Endodermal cell (in vitro differentiated cells): ENCODE results near the gene KRT2. TPM values are rescaled to one million over a fixed set of nuclear protein-coding genes. Genes with fewer than 3 reads are reported as not detected.

ENCODE experiments used
- DNase-seq: peaks from one replicate; pipeline ENCODE4 v3.0.0-alpha.2; 2017
- H3K27ac ChIP-seq: 2 replicates; pipeline ENCODE4 v1.5.1; 2013; ENCODE audit warnings: mild to moderate bottlenecking, low read depth, low read length, moderate library complexity
- H3K27me3 ChIP-seq: 2 replicates; pipeline ENCODE4 v1.6.1; 2013; ENCODE audit warnings: mild to moderate bottlenecking, low read length, moderate library complexity; ENCODE audit not compliant: insufficient read depth, control insufficient read depth, poor library complexity, severe bottlenecking
- H3K36me3 ChIP-seq: 2 replicates; pipeline ENCODE4 v1.7.0; 2013; ENCODE audit warnings: mild to moderate bottlenecking, low read length, moderate library complexity; ENCODE audit not compliant: control insufficient read depth, insufficient read depth
- H3K4me1 ChIP-seq: one replicate; pipeline ENCODE4 v1.7.0; 2013; ENCODE audit warnings: low read length; ENCODE audit not compliant: control insufficient read depth, insufficient read depth
- H3K4me3 ChIP-seq: 2 replicates; pipeline ENCODE4 v1.5.1; 2013; ENCODE audit warnings: mild to moderate bottlenecking, low read length, moderate library complexity
- H3K9ac ChIP-seq: 2 replicates; pipeline ENCODE4 v1.6.1; 2013; ENCODE audit warnings: mild to moderate bottlenecking, low read length, moderate library complexity; ENCODE audit not compliant: poor library complexity, severe bottlenecking; ENCODE audit errors: extremely low read depth
- H3K9me3 ChIP-seq: 2 replicates; pipeline ENCODE4 v1.6.1; 2013; ENCODE audit warnings: mild to moderate bottlenecking, low read length, moderate library complexity; ENCODE audit not compliant: control insufficient read depth
- H3K27ac Mint-ChIP-seq: 2 replicates; pipeline ENCODE4 v1.8.0; 2020; ENCODE audit warnings: mixed read lengths
- H3K27me3 Mint-ChIP-seq: 2 replicates; pipeline ENCODE4 v1.8.0; 2021; ENCODE audit warnings: mild to moderate bottlenecking, mixed read lengths; ENCODE audit not compliant: insufficient read depth
- H3K36me3 Mint-ChIP-seq: 2 replicates; pipeline ENCODE4 v1.8.0; 2020; ENCODE audit warnings: low read depth, mixed read lengths
- H3K4me1 Mint-ChIP-seq: 2 replicates; pipeline ENCODE4 v1.8.0; 2020; ENCODE audit warnings: mixed read lengths
- H3K4me3 Mint-ChIP-seq: 2 replicates; pipeline ENCODE4 v1.8.0; 2020; ENCODE audit warnings: mild to moderate bottlenecking, moderate library complexity, mixed read lengths
- H3K9me3 Mint-ChIP-seq: 2 replicates; pipeline ENCODE4 v1.8.0; 2020; ENCODE audit warnings: mild to moderate bottlenecking, mixed read lengths
- WGBS, 2 experiments: methylation state at CpG; one replicate each; pipeline versions ENCODE4 v1.1.5 to v1.1.7; 2013; ENCODE audit warnings: missing lambda C conversion rate in 2 of 2, mixed read lengths in 1 of 2; ENCODE audit not compliant: insufficient coverage in 1 of 2, insufficient read length in 1 of 2; 5-methylcytosine and 5-hydroxymethylcytosine counted together
- total RNA-seq, 2 donors: library from RNA; stranded (reverse); fragmentation: NEBNext Ultra II Directional in 1 of 2; extraction: Animal tissue kit (Norgen Biotek cat#: 25700) in 1 of 2; gene quantifications; 2 replicates in 1 of 2; 3 replicates in 1 of 2; pipeline ENCODE4 v1.2.1, GENCODE V29; 2021
- TF ChIP-seq, protein P1 (sequence below): fragments of 200-600 bp; sonication (generic); conservative IDR thresholded peaks from 2 replicates; pipeline ENCODE4 v1.5.0; 2021; ENCODE audit warnings: antibody characterized with exemption, mild to moderate bottlenecking

The KRT2 gene
- total RNA-seq, 2 donors from 2014 or later = not detected

DNA sequence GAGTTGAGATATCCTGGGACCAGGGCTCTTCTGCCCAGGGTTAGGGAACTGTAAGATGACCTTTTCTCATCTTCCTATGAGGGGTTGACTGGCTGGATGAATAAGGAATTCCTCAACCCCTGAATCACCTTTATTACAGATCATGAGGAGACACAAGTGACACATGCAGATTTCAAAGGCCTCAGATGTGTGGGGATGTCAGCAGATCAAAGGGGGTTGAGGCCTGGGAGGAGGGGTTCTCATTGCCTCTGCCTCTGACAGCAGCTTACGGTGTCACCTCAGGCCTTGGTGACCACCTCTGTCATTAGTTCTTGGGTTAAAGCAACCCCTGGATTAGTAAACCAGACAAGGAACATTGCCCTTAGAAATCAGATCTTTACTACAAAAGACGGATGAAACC lies 48.7 kb downstream of the KRT2 start:
- Histone ChIP-seq H3K9ac (no peak overlapping the region), H3K27ac (no peak overlapping the region), H3K36me3 (no peaks in the 10 kb centered on the region), H3K4me1 (no peaks in the 10 kb centered on the region), H3K9me3 (no peaks in the 10 kb centered on the region), H3K27me3 (peaks cover 48% of the 10 kb centered on the region), H3K4me3 (no peak overlapping the region)
- Mint-ChIP-seq H3K9me3 (no peaks in the 10 kb centered on the region), H3K27ac (no peak overlapping the region), H3K27me3 (peaks cover 85% of the 10 kb centered on the region), H3K4me1 (peaks cover 6% of the 10 kb centered on the region), H3K4me3 (no peak overlapping the region), H3K36me3 (no peaks in the 10 kb centered on the region)
- peak; percentile 26 for DNase-seq
- TF ChIP-seq, protein P1, sequence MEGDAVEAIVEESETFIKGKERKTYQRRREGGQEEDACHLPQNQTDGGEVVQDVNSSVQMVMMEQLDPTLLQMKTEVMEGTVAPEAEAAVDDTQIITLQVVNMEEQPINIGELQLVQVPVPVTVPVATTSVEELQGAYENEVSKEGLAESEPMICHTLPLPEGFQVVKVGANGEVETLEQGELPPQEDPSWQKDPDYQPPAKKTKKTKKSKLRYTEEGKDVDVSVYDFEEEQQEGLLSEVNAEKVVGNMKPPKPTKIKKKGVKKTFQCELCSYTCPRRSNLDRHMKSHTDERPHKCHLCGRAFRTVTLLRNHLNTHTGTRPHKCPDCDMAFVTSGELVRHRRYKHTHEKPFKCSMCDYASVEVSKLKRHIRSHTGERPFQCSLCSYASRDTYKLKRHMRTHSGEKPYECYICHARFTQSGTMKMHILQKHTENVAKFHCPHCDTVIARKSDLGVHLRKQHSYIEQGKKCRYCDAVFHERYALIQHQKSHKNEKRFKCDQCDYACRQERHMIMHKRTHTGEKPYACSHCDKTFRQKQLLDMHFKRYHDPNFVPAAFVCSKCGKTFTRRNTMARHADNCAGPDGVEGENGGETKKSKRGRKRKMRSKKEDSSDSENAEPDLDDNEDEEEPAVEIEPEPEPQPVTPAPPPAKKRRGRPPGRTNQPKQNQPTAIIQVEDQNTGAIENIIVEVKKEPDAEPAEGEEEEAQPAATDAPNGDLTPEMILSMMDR = no peak
- 79 to 92% methylated on average over 2 of the region's 2 CpGs for WGBS, 2 experiments

DNA sequence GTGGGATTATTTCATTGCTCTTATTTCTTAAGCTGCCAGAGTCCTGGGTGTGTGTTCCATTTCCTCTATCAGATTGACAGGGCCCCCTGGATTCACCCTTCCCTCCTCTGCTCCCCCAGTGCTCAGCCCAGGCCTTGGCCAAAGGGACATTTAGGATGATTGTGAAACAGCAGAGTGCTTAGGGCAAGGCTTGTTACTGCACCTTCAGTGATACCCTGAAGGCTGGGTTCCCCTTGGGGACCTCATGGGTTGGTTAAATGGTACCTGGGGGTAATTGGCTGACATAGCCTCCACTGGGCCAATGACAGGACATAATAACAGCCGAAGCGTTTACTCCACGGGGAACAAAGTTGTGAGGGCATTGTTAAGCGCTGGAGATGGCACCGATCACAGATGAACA lies 49.5 kb downstream of the KRT2 start:
- H3K27me3 ChIP-seq = peaks cover 46% of the 10 kb centered on the region
- peaks cover 85% of the 10 kb centered on the region for H3K27me3 Mint-ChIP-seq
- H3K9ac ChIP-seq = no peak overlapping the region
- no peaks in the 10 kb centered on the region for H3K9me3 Mint-ChIP-seq
- TF ChIP-seq, protein P1 = no peak
- no peaks in the 10 kb centered on the region for H3K36me3 Mint-ChIP-seq
- peak; percentile 34 for DNase-seq
- H3K4me3 Mint-ChIP-seq = no peak overlapping the region
- H3K27ac ChIP-seq = no peak overlapping the region
- no peaks in the 10 kb centered on the region for H3K9me3 ChIP-seq
- H3K4me3 ChIP-seq = no peak overlapping the region
- WGBS, 2 experiments = 95% methylated on average over 4 to 5 of the region's 5 CpGs
- no peaks in the 10 kb centered on the region for H3K36me3 ChIP-seq
- H3K4me1 ChIP-seq = no peaks in the 10 kb centered on the region
- H3K4me1 Mint-ChIP-seq = peaks cover 6% of the 10 kb centered on the region
- no peak overlapping the region for H3K27ac Mint-ChIP-seq

DNA sequence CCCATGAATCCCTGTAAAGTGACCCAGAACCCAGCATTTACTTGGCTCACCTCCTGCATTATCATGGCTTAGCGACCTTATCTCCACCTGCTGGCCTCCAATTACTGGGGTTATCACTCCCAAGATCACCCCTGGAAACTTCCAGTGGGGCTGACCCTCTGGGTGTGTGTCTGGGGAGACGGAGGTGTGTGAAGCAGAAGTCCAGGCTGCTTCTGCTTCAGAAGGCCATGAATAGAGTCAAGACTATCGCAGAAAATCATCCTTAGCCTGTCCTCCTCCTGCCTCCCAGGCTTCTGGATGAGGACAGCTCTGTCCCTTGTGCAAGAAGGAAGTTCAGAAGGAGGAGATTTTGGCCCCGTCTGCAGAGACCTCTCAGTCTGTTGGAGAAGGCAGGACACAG lies 50.3 kb downstream of the KRT2 start:
- 88 to 100% methylated on average over 1 to 4 of the region's 4 CpGs for WGBS, 2 experiments

More for the DNA sequence above, 50.3 kb downstream of the KRT2 start:
- Mint-ChIP-seq H3K36me3 (no peaks in the 10 kb centered on the region), H3K4me1 (peaks cover 6% of the 10 kb centered on the region), H3K9me3 (no peaks in the 10 kb centered on the region), H3K4me3 (no peak overlapping the region), H3K27me3 (peaks cover 79% of the 10 kb centered on the region), H3K27ac (no peak overlapping the region)
- Histone ChIP-seq H3K27ac (no peak overlapping the region), H3K9me3 (no peaks in the 10 kb centered on the region), H3K27me3 (peaks cover 37% of the 10 kb centered on the region), H3K36me3 (no peaks in the 10 kb centered on the region), H3K4me3 (no peak overlapping the region), H3K9ac (no peak overlapping the region), H3K4me1 (no peaks in the 10 kb centered on the region)
- TF ChIP-seq, protein P1 = no peak
- peak; percentile 34 for DNase-seq
